ENCODE measurements around the gene PLPP4.

Gene PLPP4

GRCh38 chr10:120578890-120579289, 121.9 kb downstream of the PLPP4 start:
- Mint-ChIP-seq H3K36me3 (no peaks in the 10 kb centered on the region), H3K9me3 (ENCODE audit: low read depth) (no peaks in the 10 kb centered on the region), H3K27ac (no peak overlapping the region), H3K4me3 (no peak overlapping the region), H3K4me1 (ENCODE audit: low read depth) (no peaks in the 10 kb centered on the region), H3K27me3 (no peaks in the 10 kb centered on the region)

GRCh38 chr10:120580918-120581895, 124.2 kb downstream of the PLPP4 start:
- no peak overlapping the region for H3K4me3 Mint-ChIP-seq
- no peaks in the 10 kb centered on the region for H3K4me1 Mint-ChIP-seq (ENCODE audit: low read depth)
- no peak overlapping the region for H3K27ac Mint-ChIP-seq
- H3K27me3 Mint-ChIP-seq = no peaks in the 10 kb centered on the region
- H3K9me3 Mint-ChIP-seq (ENCODE audit: low read depth) = no peaks in the 10 kb centered on the region
- no peaks in the 10 kb centered on the region for H3K36me3 Mint-ChIP-seq

- Mint-ChIP-seq H3K27me3 (peaks cover 2% of the 10 kb centered on the region), H3K4me3 (no peak overlapping the region), H3K4me1 (ENCODE audit: low read depth) (no peaks in the 10 kb centered on the region), H3K9me3 (ENCODE audit: low read depth) (no peaks in the 10 kb centered on the region), H3K27ac (no peak overlapping the region), H3K36me3 (no peaks in the 10 kb centered on the region)
These were observed 125.7 kb downstream of the PLPP4 start for GRCh38 chr10:120582753-120583152.

GRCh38 chr10:120583424-120584108, 126.5 kb downstream of the PLPP4 start:
- no peaks in the 10 kb centered on the region for H3K4me1 Mint-ChIP-seq (ENCODE audit: low read depth)
- H3K27ac Mint-ChIP-seq = no peak overlapping the region
- H3K9me3 Mint-ChIP-seq (ENCODE audit: low read depth) = no peaks in the 10 kb centered on the region
- peaks cover 2% of the 10 kb centered on the region for H3K27me3 Mint-ChIP-seq
- H3K36me3 Mint-ChIP-seq = no peaks in the 10 kb centered on the region
- no peak overlapping the region for H3K4me3 Mint-ChIP-seq

GRCh38 chr10:120584786-120585185, 127.8 kb downstream of the PLPP4 start:
- H3K9me3 Mint-ChIP-seq (ENCODE audit: low read depth) = no peaks in the 10 kb centered on the region
- H3K36me3 Mint-ChIP-seq = no peaks in the 10 kb centered on the region
- peaks cover 2% of the 10 kb centered on the region for H3K27me3 Mint-ChIP-seq
- H3K27ac Mint-ChIP-seq = no peak overlapping the region
- H3K4me3 Mint-ChIP-seq = no peak overlapping the region
- H3K4me1 Mint-ChIP-seq (ENCODE audit: low read depth) = no peaks in the 10 kb centered on the region

- H3K36me3 Mint-ChIP-seq = no peaks in the 10 kb centered on the region
- H3K9me3 Mint-ChIP-seq (ENCODE audit: low read depth) = no peaks in the 10 kb centered on the region
- no peak overlapping the region for H3K4me3 Mint-ChIP-seq
- no peak overlapping the region for H3K27ac Mint-ChIP-seq
- peaks cover 2% of the 10 kb centered on the region for H3K27me3 Mint-ChIP-seq
- no peaks in the 10 kb centered on the region for H3K4me1 Mint-ChIP-seq (ENCODE audit: low read depth)
These were observed 129.4 kb downstream of the PLPP4 start for GRCh38 chr10:120586471-120586872.

- Mint-ChIP-seq H3K4me1 (ENCODE audit: low read depth) (no peaks in the 10 kb centered on the region), H3K36me3 (no peaks in the 10 kb centered on the region), H3K9me3 (ENCODE audit: low read depth) (peaks cover 2% of the 10 kb centered on the region), H3K4me3 (no peak overlapping the region), H3K27me3 (peaks cover 2% of the 10 kb centered on the region), H3K27ac (no peak overlapping the region)
These were observed 130.0 kb downstream of the PLPP4 start for GRCh38 chr10:120587061-120587460.

GRCh38 chr10:120588311-120588710, 131.3 kb downstream of the PLPP4 start:
- Mint-ChIP-seq H3K36me3 (no peaks in the 10 kb centered on the region), H3K27me3 (peaks cover 2% of the 10 kb centered on the region), H3K4me1 (ENCODE audit: low read depth) (no peaks in the 10 kb centered on the region), H3K9me3 (ENCODE audit: low read depth) (peaks cover 4% of the 10 kb centered on the region), H3K27ac (no peak overlapping the region), H3K4me3 (no peak overlapping the region)

- Mint-ChIP-seq H3K4me1 (ENCODE audit: low read depth) (no peaks in the 10 kb centered on the region), H3K27ac (no peak overlapping the region), H3K9me3 (ENCODE audit: low read depth) (peaks cover 4% of the 10 kb centered on the region), H3K27me3 (no peaks in the 10 kb centered on the region), H3K36me3 (no peaks in the 10 kb centered on the region), H3K4me3 (no peak overlapping the region)
These were observed 136.7 kb downstream of the PLPP4 start for GRCh38 chr10:120593693-120594092.

GRCh38 chr10:120597902-120598301, 140.9 kb downstream of the PLPP4 start:
- H3K4me3 Mint-ChIP-seq = no peak overlapping the region
- no peaks in the 10 kb centered on the region for H3K36me3 Mint-ChIP-seq
- H3K27me3 Mint-ChIP-seq = peaks cover 2% of the 10 kb centered on the region
- H3K4me1 Mint-ChIP-seq (ENCODE audit: low read depth) = peaks cover 3% of the 10 kb centered on the region
- peaks cover 1% of the 10 kb centered on the region for H3K9me3 Mint-ChIP-seq (ENCODE audit: low read depth)
- no peak overlapping the region for H3K27ac Mint-ChIP-seq

- Mint-ChIP-seq H3K4me1 (ENCODE audit: low read depth) (peaks cover 3% of the 10 kb centered on the region), H3K4me3 (no peak overlapping the region), H3K27ac (no peak overlapping the region), H3K36me3 (no peaks in the 10 kb centered on the region), H3K9me3 (ENCODE audit: low read depth) (peaks cover 5% of the 10 kb centered on the region), H3K27me3 (peaks cover 2% of the 10 kb centered on the region)
These were observed 141.4 kb downstream of the PLPP4 start for GRCh38 chr10:120598386-120598785.

GRCh38 chr10:120599200-120599724, 142.2 kb downstream of the PLPP4 start:
- Mint-ChIP-seq H3K4me3 (no peak overlapping the region), H3K36me3 (no peaks in the 10 kb centered on the region), H3K27ac (no peak overlapping the region), H3K4me1 (ENCODE audit: low read depth) (peaks cover 3% of the 10 kb centered on the region), H3K9me3 (ENCODE audit: low read depth) (peaks cover 5% of the 10 kb centered on the region), H3K27me3 (peaks cover 2% of the 10 kb centered on the region)

- Mint-ChIP-seq H3K4me3 (no peak overlapping the region), H3K36me3 (no peaks in the 10 kb centered on the region), H3K27me3 (peaks cover 2% of the 10 kb centered on the region), H3K9me3 (ENCODE audit: low read depth) (peaks cover 5% of the 10 kb centered on the region), H3K27ac (no peak overlapping the region), H3K4me1 (ENCODE audit: low read depth) (peaks cover 3% of the 10 kb centered on the region)
These were observed 144.0 kb downstream of the PLPP4 start for GRCh38 chr10:120600871-120601649.

- H3K36me3 Mint-ChIP-seq = no peaks in the 10 kb centered on the region
- peaks cover 2% of the 10 kb centered on the region for H3K27me3 Mint-ChIP-seq
- peaks cover 5% of the 10 kb centered on the region for H3K9me3 Mint-ChIP-seq (ENCODE audit: low read depth)
- H3K4me1 Mint-ChIP-seq (ENCODE audit: low read depth) = peaks cover 3% of the 10 kb centered on the region
- no peak overlapping the region for H3K4me3 Mint-ChIP-seq
- H3K27ac Mint-ChIP-seq = no peak overlapping the region
These were observed 145.0 kb downstream of the PLPP4 start for GRCh38 chr10:120601999-120602398.
